ENCODE results near the gene NLRC3. TPM values are rescaled to one million over a fixed set of nuclear protein-coding genes. Genes with fewer than 3 reads are reported as not detected.

The NLRC3 gene
- total RNA-seq, 1 donor from 2014 or later = 22.2 TPM

DNA sequence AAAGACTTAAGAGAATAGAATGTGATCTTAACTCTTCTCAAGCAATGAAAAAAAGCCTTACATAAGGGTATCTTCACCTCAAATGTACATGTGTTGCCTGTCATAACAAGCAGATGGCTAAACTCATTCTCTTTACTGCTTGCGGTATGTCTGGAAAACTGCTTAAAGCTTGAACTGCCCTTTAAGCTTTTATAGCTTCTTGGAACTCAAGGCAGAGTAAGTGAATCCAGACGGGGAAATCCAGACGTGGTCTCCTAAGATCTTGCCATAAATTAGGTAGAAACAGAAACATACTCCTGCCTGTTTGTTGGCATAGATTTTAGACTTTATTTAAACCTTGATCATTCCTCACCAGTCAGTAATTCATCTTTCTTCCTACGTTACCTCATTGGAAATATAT lies 56.8 kb downstream of the NLRC3 start:
- intact Hi-C loops (cut with micrococcal nuclease) = no loop called here
- ChIA-PET POLR2A (no interaction called here), CTCF (no interaction called here)
- no peak overlapping the region for H3K4me3 Mint-ChIP-seq
- H3K27me3 Mint-ChIP-seq = no peaks in the 10 kb centered on the region
- no peak for DNase-seq
- no peaks in the 10 kb centered on the region for H3K9me3 Mint-ChIP-seq
- no peak for TF ChIP-seq CTCF (IDR thresholded peaks at IDR 0.05)
- H3K27ac Mint-ChIP-seq = no peak overlapping the region
- H3K4me1 Mint-ChIP-seq = no peaks in the 10 kb centered on the region
- no peak for ATAC-seq (ENCODE audit: low read depth)
- peaks cover 35% of the 10 kb centered on the region for H3K36me3 Mint-ChIP-seq (ENCODE audit: low read depth)

- DNase-seq (no peak), ATAC-seq (ENCODE audit: low read depth) (no peak)
- ChIA-PET CTCF (no interaction called here), POLR2A (no interaction called here)
- TF ChIP-seq CTCF (IDR thresholded peaks at IDR 0.05) = no peak
- no peaks in the 10 kb centered on the region for H3K4me1 Mint-ChIP-seq
- no peaks in the 10 kb centered on the region for H3K9me3 Mint-ChIP-seq
- H3K27me3 Mint-ChIP-seq = no peaks in the 10 kb centered on the region
- no peak overlapping the region for H3K27ac Mint-ChIP-seq
- no peak overlapping the region for H3K4me3 Mint-ChIP-seq
- intact Hi-C loops (cut with micrococcal nuclease) = no loop called here
- peaks cover 39% of the 10 kb centered on the region for H3K36me3 Mint-ChIP-seq (ENCODE audit: low read depth)
These were observed 57.6 kb downstream of the NLRC3 start for GRCh38 chr16:3519581-3519980.

GRCh38 chr16:3518986-3519348 lies 58.2 kb downstream of the NLRC3 start:
- TF ChIP-seq CTCF (IDR thresholded peaks at IDR 0.05) = no peak
- Mint-ChIP-seq H3K27me3 (no peaks in the 10 kb centered on the region), H3K36me3 (ENCODE audit: low read depth) (peaks cover 45% of the 10 kb centered on the region), H3K4me1 (no peaks in the 10 kb centered on the region), H3K27ac (no peak overlapping the region), H3K4me3 (no peak overlapping the region), H3K9me3 (no peaks in the 10 kb centered on the region)
- POLR2A ChIA-PET = interaction anchor here (0.6 kb wide), 1 partner anchor 520 kb away, joined by 6 read pairs; no protein-coding TSS in a partner anchor
- intact Hi-C loops (cut with micrococcal nuclease) = no loop called here
- ATAC-seq (ENCODE audit: low read depth) (no peak), DNase-seq (no peak)
- CTCF ChIA-PET = no interaction called here

DNA sequence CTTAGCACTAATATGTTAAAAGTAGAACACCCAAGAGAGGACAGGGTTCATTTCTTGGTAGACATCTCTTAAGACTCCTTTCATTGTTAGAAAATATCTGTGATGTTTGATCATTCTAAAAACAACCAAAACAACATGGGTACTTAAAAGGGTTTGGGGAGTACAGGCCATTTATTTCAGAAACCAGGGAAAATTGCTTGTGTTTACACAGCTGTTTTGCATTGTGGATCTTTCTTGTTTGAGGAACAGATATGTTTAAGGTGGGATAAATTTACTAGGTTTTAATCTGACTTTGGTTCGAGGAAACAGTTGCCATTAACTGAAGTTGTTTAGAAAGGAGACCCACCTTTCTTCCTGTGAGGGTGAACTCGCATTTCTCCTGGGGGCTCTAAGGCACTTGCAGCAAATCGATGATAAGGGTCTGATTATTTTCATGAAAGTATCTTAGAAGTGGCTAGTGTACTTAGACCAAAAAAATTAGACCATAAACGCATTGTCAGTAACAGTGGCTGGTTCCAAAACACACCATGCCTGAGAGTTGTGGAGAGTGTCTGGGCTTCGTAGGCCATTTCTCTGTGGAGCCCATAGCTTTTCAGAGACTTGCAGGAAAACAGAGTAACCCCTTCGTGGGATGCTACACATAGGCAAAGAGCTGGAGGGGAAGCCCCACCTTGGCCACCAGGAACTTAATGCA lies 58.8 kb downstream of the NLRC3 start:
- POLR2A ChIA-PET = interaction anchor here (0.6 kb wide), 1 partner anchor 519 kb away, joined by 6 read pairs; no protein-coding TSS in a partner anchor
- Mint-ChIP-seq H3K36me3 (ENCODE audit: low read depth) (peaks cover 49% of the 10 kb centered on the region), H3K27me3 (no peaks in the 10 kb centered on the region), H3K4me1 (no peaks in the 10 kb centered on the region), H3K9me3 (no peaks in the 10 kb centered on the region), H3K27ac (no peak overlapping the region), H3K4me3 (no peak overlapping the region)
- CTCF ChIA-PET = interaction anchor here (0.6 kb wide), 1 partner anchor 422 kb away, joined by 3 read pairs; no protein-coding TSS in a partner anchor
- ATAC-seq (ENCODE audit: low read depth) (no peak), DNase-seq (no peak)
- TF ChIP-seq CTCF (IDR thresholded peaks at IDR 0.05) = no peak
- intact Hi-C loops (cut with micrococcal nuclease) = no loop called here

DNA sequence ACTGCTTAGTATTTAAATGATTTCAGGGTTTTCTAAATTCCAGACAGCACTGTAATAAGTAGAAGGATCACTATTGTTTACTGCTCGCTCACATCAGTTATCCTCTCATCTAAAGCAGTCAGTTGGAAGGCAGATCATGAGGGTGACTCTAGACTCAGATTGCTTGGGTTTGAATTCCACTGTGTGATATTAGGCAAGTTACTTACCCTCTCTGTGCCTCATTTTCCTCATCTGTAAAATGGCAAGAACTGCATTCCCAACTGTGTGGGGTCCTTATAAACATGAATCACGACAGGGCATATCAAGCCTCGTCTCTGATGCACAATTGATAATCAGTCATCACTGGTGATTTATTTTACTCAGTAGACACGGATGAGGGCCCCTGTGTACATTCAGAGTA lies 61.3 kb downstream of the NLRC3 start:
- no peak for TF ChIP-seq CTCF (IDR thresholded peaks at IDR 0.05)
- Mint-ChIP-seq H3K4me1 (no peaks in the 10 kb centered on the region), H3K36me3 (ENCODE audit: low read depth) (peaks cover 52% of the 10 kb centered on the region), H3K9me3 (no peaks in the 10 kb centered on the region), H3K4me3 (no peak overlapping the region), H3K27me3 (no peaks in the 10 kb centered on the region), H3K27ac (no peak overlapping the region)
- intact Hi-C loops (cut with micrococcal nuclease) = no loop called here
- ATAC-seq (ENCODE audit: low read depth) = no peak
- no peak for DNase-seq
- ChIA-PET CTCF (no interaction called here), POLR2A (no interaction called here)
